ENCODE results near the gene CPA5. TPM values are rescaled to one million over a fixed set of nuclear protein-coding genes. Genes with fewer than 3 reads are reported as not detected.

CPA5 gene
- total RNA-seq, 4 donors from 2014 or later, result not detected

GRCh38 chr7:130358471-130358870, 13.9 kb downstream of the CPA5 start:
- ATAC-seq (ENCODE audit: low FRiP score) (no peak), DNase-seq (ENCODE audit: low spot score) (no peak)
- TF ChIP-seq, protein P1, sequence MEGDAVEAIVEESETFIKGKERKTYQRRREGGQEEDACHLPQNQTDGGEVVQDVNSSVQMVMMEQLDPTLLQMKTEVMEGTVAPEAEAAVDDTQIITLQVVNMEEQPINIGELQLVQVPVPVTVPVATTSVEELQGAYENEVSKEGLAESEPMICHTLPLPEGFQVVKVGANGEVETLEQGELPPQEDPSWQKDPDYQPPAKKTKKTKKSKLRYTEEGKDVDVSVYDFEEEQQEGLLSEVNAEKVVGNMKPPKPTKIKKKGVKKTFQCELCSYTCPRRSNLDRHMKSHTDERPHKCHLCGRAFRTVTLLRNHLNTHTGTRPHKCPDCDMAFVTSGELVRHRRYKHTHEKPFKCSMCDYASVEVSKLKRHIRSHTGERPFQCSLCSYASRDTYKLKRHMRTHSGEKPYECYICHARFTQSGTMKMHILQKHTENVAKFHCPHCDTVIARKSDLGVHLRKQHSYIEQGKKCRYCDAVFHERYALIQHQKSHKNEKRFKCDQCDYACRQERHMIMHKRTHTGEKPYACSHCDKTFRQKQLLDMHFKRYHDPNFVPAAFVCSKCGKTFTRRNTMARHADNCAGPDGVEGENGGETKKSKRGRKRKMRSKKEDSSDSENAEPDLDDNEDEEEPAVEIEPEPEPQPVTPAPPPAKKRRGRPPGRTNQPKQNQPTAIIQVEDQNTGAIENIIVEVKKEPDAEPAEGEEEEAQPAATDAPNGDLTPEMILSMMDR (IDR thresholded peaks at IDR 0.05), result no peak

GRCh38 chr7:130359276-130359857, 14.8 kb downstream of the CPA5 start:
- DNase-seq (ENCODE audit: low spot score) (no peak), ATAC-seq (ENCODE audit: low FRiP score) (no peak)
- TF ChIP-seq, protein P1 (IDR thresholded peaks at IDR 0.05), result no peak

DNA sequence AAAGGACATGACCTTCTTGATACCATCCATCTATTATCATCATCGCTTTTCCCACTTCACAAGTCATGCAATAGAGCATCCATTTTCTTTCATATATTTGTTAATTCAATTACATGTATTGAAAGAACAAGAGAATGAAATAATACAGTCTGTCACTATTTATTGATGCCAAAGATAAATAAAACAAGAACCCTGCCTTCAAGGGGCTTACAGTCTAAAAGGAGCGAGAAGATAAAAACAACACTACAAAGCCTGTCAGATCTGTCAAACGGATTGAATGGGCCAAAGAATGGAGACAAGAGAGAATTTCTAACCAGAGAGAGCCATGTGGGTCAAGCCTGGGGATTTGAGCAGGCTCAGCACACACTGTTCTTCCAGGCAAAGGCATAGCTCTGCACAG, 15.9 kb downstream of the CPA5 start:
- TF ChIP-seq, protein P1 (IDR thresholded peaks at IDR 0.05), result no peak
- ATAC-seq (ENCODE audit: low FRiP score) (no peak), DNase-seq (ENCODE audit: low spot score) (no peak)

GRCh38 chr7:130361681-130362080, 17.1 kb downstream of the CPA5 start:
- DNase-seq (ENCODE audit: low spot score), result no peak
- ATAC-seq (ENCODE audit: low FRiP score), result no peak
- TF ChIP-seq, protein P1 (IDR thresholded peaks at IDR 0.05), result no peak

DNA sequence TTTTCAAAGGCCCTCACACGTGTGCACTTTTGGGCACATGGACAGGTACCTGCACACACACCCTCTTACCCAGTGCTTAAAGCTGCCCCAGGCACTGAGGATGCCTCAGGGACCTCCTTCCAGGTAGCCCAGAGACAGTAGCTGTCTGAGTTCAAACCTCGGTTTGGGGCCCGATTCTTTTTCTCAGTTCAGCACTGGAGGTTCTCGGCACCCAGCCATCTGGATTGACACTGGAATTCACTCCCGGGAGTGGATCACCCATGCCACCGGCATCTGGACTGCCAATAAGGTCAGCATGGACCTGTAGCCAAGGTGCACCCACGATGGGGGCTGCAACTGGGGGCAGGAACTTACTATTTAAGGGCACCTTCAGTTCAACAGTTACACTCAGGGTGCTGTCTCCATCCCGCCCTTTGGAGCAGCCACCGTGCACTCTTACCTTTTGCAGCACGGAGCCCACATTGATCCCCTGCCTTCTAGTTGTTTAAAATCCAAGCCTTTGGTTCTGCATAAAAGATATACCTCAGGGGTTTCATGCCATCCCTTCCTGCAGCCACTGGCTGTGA, 17.7 kb downstream of the CPA5 start:
- no peak for ATAC-seq (ENCODE audit: low FRiP score)
- TF ChIP-seq, protein P1 (IDR thresholded peaks at IDR 0.05), result no peak
- no peak for DNase-seq (ENCODE audit: low spot score)

DNA sequence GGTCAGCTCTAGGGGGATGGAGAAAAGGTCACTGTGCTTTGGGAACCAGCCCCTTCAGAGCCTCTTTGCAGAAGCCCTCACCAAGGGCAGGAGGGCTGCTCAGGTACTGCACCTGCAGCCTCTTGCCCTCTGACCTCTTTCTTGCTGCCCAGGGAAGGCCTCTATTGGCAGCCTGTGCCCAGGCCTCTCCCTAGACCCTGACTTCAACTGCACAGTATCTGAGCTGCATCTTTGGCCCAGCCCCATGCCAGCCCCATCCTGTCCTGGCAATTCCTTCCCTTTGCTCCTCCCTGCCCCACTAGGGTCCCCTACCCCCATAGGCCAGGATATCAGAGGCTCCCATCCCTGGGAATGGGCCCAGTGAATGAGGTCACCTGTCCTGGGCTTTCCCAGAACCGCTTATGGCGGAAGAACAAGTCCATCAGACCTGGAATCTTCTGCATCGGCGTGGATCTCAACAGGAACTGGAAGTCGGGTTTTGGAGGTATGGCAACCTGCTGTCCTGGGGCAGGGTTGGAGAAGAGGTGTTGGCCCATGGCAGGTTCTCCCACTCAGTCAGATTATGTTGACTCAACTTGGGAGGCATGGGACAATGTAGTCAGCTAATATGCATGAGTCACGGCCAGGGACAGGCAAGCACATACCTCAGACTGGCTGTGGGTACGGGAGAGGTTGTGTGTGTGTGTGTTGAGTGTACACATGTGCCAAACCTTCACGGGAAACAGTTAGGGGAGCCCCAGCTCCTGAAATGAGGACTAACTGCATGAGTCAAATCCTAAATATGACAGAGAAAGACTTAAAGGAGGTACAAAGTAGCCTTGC, 18.6 kb downstream of the CPA5 start:
- DNase-seq (ENCODE audit: low spot score), result no peak
- ATAC-seq (ENCODE audit: low FRiP score), result peak; percentile 67
- TF ChIP-seq, protein P1 (IDR thresholded peaks at IDR 0.05), result no peak
